Stimulated activated CD4-positive, alpha-beta T cell treated with anti-CD3 and anti-CD28 coated beads, Interleukin-1b, Interleukin-23, amount 100 ng/mL, for 4 hours (primary cell): ENCODE data around the gene CT47B1.
"Not testable (repeated sequence)": the region's sequence is repeated elsewhere in the genome, so short reads cannot be mapped to it uniquely, and the experiment has no call there.

Source experiments
- DNase-seq, 2 donors: peaks; one replicate each; pipeline ENCODE4 v3.0.0-alpha.2; 2020; ENCODE audit warnings: low read depth in 2 of 2

The CT47B1 gene

DNA sequence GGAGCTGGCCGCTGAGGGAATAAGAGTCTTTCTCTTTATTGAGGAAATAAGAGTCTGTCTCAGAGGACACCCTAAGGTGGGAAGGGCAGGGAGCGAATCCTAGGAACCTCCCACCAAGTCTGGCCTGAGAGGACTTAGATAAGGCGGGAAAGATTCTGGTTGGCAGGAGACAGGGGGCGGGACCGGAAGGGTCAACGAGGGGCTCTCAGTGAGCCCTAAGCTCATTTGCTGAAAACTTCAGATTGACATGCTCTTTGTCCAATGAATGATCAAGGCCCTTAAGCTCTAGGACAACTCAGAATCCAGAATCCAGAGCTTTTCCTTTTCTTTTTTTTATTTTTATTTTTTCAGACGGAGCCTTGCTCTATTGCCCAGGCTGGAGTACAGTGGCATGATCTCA lies at the start of gene CT47B1:
Gene CT47B1, minus strand, starts transcription at position 101 of the 400 bp plus-strand sequence. CDS start 196 bp downstream, outside the sequence.
- DNase-seq: not testable (repeated sequence)

DNA sequence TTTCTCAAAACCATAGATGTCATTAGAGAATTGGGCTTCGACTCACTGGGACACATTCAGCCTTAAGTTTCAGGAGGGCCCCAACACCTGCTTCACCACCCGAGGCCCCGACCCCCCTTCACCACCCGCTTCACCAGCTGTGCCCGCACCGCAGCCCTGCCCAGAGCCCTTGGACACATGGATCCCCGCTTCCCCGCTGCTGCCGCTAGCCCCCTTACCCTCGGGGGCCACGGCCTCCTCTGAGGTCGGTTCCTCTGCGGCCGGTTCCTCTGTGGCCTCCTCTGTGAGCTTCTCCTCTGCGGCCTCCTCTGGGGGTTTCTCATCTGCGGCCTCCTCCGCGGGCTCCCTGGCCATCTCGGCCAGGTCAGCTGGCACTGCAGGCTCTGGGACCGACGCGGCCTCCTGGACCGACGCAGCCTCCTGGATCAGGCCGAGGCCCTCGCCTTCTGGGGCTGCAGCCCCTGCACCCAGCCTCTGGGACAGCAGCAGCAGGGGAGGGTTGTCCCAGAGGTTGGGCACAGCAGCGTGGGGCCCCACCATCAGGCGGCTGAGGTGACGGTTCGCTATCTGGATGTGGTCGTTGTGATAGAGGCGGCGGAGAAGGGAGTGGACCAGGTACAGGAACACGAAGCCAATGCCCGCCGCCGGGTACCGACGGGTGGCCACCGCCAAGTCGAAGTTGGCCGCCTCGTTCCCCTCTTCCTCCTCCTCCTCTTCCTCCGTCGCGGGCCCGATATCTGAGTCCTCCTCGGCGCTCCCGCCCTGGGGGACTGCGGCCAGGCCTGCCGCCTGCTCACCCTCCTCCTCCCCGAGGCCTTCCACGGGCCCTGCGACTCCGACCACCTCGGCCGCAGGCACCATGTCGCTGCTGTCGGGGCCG lies 748 bp downstream of the CT47B1 start:
- DNase-seq: no peak

GRCh38 chrX:120857240-120857639 lies 18.4 kb downstream of the CT47B1 start:
- DNase-seq: no peak

- no peak for DNase-seq
These were observed 34.8 kb downstream of the CT47B1 start for GRCh38 chrX:120840827-120841226.

- DNase-seq: no peak
These were observed 36.2 kb downstream of the CT47B1 start for GRCh38 chrX:120839491-120839890.

DNA sequence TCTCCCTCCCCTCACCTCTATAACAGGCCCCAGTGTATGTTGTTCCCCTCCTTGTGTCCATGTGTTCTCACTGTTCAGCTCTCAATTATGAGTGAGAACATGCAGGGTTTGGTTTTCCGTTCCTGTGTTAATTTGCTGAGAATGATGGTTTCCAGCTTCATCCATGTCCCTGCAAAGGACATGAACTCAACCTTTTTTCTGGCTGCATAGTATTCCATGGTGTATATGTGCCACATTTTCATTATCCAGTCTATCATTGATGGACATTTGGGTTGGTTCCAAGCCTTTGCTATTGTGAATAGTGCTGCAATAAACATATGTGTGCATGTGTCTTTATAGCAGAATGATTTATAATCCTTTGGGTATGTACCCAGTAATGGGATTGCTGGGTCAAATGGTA lies 48.5 kb downstream of the CT47B1 start:
- DNase-seq: not testable (repeated sequence)

DNA sequence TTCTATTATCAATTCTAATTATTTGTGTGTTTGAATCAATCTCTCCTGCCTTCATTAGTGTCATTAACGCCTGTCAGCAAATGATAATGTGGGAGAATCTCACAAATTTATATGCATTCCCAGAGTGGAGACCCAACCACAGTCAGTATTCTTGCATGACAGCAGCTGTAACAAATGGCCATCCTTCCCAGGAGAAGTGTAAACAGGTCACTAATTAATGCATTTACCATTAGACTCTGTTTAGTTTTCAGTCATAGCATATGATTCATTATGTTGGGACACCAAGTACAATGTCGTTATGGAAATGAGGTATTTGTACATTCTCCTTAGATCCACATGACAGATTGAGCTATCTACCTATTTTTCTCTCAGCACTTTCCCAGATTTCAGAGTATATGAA lies 50.5 kb downstream of the CT47B1 start:
- no peak for DNase-seq

DNA sequence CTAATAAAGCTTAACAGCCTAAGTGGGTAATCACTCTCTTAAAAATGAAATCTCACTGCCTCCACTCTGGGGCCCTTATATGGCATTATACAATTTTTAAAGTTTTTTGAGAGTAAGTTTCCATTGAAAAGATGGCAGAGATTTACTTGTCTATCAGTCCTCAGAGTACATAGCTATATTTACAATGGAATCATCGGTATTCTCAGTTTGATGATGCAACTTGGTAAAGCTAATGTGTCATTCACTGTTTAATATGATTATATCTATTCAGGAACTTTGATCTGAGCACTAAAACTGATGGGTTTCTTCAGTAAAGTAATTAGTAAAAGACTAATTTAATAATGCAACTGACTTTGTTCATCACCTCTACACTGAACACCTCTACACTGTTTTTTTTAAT lies 51.6 kb downstream of the CT47B1 start:
- DNase-seq: no peak

GRCh38 chrX:120823556-120823955 lies 52.1 kb downstream of the CT47B1 start:
- DNase-seq: no peak
